ENCODE data around the gene MYRFL.
"Not testable (repeated sequence)": the region's sequence is repeated elsewhere in the genome, so short reads cannot be mapped to it uniquely, and the experiment has no call there.

Gene MYRFL

GRCh38 chr12:69824966-69825560 is at the start of gene MYRFL:
Gene MYRFL (plus strand): TSS chr12:69825227. CDS start chr12:69825518, 291 bp downstream.
- DNase-seq = no peak

DNA sequence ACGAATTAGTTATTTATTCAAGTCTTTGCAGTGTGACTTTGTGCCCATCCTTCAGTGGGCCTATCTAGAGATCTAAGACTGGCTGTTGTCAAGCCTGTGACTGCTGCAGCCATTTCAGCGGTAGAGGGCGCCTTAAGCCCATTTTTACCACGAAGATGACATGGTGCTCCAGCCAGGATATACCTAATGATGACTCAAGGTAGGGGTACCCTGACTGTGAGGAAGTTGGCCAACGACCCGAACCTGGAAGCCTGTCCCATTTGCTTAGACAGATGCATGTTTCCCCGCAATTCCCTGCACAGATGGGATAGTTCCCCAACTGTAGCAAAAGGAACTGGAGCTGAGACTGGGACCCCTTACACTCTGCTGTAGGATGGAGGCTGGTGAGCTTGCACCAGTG is 45.1 kb upstream of the MYRFL start:
- no peak for DNase-seq

GRCh38 chr12:69783365-69783764 is 41.7 kb upstream of the MYRFL start:
- no peak for DNase-seq

GRCh38 chr12:69789351-69789750 is 35.7 kb upstream of the MYRFL start:
- no peak for DNase-seq

- no peak for DNase-seq
These were observed 32.5 kb upstream of the MYRFL start for GRCh38 chr12:69792533-69792932.

DNA sequence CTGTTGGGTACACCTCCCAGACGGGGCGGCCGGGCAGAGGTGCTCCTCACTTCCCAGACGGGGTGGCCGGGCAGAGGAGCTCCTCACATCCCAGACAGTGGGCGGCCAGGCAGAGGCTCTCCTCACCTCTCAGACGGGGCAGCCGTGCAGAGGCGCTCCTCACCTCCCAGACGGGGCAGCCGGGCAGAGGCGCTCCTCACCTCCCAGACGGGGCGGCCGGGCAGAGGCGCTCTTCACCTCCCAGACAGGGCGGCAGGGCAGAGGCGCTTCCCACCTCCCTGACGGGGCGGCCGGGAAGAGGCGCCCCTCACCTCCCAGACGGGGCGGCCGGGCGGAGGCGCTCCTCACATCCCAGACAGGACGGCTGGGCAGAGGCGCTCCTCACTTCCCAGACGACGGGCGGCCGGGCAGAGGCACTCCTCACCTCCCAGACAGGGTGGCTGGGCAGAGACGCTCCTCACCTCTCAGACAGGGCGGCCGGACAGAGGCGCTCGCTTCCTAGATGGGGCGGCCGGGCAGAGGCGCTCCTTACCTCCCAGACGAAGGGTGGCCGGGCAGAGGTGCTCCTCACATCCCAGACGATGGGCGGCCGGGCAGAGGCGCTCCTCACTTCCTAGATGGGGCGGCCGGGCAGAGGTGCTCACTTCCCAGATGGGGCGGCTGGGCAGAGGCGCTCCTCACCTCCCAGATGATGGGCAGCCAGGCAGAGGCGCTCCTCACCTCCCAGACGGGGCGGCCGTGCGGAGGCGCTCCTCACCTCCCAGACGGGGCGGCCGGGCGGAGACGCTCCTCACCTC is 17.7 kb upstream of the MYRFL start:
- DNase-seq = not testable (repeated sequence)

- DNase-seq = no peak
These were observed 14.0 kb upstream of the MYRFL start for GRCh38 chr12:69810870-69811498.

GRCh38 chr12:69816082-69816481 is 8.9 kb upstream of the MYRFL start:
- DNase-seq = no peak

GRCh38 chr12:69821032-69821455 is 4.0 kb upstream of the MYRFL start:
- DNase-seq = no peak

DNA sequence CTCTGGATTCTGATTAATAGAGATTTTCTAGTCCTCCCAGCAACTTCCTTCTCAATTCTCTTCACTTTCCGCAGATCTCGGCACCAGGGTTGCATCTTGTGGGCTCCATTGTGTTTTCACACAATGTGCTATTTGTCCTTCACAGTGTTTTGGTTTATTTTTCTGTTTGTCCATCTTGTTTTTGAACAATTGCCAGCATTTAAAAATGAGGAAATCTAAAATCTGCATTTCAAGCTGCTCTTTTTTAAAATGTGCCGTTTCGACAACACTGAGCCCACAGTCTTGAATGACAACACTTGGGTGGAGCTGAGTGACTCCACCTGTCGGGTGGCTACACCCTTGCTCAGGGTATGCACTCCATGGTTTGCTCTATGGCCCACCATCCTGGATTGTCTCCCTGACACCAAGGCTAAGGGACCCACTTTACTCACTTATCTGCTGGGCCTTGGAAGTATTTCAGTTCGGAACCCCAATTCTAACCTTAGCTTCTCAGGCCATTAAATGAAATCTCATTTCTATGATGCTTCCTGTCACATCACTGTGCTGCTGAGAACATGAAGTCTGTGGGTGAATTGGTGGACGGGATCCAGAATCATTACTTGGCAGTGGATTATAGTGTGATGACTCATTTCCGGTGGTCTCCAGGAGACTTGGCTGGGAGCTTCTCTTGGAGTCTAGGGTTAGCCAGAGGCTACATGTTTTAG is 3.4 kb upstream of the MYRFL start:
- DNase-seq = no peak

DNA sequence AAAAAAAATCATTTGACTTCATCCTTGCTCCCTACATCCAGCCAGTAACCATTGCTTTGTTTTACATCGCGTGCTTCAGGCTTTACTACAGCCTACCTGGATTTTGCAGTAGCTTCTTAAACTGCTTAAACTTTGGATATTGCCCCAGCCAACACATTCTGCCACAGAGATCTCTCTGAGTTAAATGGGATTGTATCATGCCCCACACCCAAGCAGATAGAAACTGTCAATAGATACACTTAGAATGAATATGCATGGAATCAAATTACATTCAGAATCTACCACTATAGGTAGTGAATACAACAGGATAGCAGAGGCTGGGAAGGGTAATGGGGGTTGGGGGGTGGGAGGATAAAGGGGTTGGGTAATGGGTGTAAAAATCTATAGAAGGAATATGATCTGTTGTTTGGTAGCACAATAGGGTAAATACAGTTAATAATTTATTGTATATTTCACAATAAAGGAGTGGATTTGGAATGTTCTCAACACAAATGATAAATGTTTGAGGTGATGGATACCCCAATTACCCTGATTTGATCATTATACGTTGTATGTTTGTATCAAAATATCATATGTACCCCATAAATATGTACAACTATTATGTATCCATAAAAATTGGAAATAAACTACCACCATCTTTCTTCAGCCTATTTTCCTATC is 2.7 kb upstream of the MYRFL start:
- DNase-seq = no peak

- DNase-seq = no peak
These were observed 999 bp upstream of the MYRFL start for GRCh38 chr12:69824028-69824427.

- no peak for DNase-seq
These were observed 3.9 kb downstream of the MYRFL start for GRCh38 chr12:69828897-69829296.

DNA sequence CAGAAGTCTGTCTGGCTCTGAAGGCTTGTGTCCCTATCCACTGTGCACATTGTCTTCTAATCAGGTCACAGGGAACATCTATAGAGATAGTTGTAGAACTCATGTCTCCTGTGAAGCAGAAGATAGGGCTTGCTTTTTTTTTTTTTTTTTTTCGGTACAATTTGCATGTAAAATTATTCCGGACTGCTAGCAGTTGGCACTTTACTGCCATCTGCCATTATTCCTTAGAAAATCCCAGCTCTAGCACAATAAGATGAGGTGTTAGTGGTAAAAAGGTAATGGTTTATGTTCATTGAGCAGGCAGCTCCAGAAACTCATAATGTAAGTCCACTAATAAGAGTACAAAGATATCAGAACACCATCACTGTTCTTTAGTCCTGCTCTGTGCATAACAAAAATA is 8.7 kb downstream of the MYRFL start:
- no peak for DNase-seq

- DNase-seq = no peak
These were observed 9.1 kb downstream of the MYRFL start for GRCh38 chr12:69834147-69834546.

DNA sequence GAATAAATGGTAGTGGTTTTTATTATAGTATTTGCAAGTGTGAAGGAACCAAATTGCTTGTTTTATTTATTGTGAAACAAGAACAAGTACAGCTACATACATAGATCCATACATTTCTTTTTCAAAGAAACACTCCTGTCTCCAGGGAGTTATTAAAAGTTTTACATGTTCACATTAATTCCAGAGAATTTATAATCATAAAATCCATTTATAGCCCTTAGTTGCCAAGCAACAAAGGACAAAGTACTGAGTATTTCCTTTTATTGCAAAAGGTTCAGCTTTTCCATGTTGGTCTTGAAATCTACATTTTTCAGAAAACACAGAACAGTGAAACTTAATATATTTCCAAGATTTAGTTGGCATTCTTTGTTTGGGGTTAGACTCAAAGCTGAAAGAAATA is 9.5 kb downstream of the MYRFL start:
- no peak for DNase-seq

DNA sequence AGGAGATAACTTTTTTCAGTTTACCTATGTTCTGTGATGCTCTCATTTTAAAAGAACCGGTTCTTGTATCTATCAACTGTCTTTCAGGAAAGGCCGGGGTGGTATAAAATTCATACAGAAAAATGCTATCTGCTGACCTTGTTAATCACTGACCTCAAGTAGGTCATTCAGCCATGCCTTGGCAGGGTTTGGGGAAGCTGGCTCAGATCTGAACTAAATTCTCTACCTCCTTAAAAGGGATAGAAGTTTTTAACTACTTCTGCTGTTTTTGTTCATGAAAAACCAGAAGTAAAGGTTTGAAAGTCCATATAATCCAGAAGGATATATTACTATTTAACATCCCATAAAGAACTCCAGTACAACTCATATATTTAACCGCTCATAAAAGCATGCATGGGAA is 10.1 kb downstream of the MYRFL start:
- no peak for DNase-seq

- DNase-seq = no peak
These were observed 11.0 kb downstream of the MYRFL start for GRCh38 chr12:69836015-69836414.

- DNase-seq = no peak
These were observed 12.2 kb downstream of the MYRFL start for GRCh38 chr12:69837191-69837590.

GRCh38 chr12:69837657-69838415 is 12.8 kb downstream of the MYRFL start:
- DNase-seq = no peak

- no peak for DNase-seq
These were observed 15.7 kb downstream of the MYRFL start for GRCh38 chr12:69840727-69841126.

DNA sequence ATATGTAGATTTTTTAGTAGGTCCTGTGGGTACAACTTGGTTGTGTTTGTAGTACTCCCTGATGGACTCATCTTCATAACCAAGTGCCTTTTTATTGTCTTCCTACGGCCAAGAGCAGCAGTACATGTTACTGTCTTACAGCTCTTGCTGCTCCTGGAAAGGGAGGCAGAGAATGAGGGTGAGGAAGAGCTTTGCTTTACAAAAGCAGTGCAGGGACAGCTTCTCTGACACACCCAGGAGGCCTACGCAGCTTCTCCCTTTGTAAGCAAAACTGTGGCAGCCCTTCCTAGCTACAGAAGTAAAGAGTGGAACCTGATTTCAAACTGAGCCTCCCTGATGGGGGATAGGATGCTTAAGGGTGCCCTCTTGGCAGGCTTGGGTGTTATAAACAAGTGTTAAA is 18.6 kb downstream of the MYRFL start:
- no peak for DNase-seq

Data from CD4-positive, alpha-beta T cell treated with Interleukin-1 beta for 1 hour (primary cell).